ENCODE measurements around the gene TRIM36.

TRIM36 gene, protein sequence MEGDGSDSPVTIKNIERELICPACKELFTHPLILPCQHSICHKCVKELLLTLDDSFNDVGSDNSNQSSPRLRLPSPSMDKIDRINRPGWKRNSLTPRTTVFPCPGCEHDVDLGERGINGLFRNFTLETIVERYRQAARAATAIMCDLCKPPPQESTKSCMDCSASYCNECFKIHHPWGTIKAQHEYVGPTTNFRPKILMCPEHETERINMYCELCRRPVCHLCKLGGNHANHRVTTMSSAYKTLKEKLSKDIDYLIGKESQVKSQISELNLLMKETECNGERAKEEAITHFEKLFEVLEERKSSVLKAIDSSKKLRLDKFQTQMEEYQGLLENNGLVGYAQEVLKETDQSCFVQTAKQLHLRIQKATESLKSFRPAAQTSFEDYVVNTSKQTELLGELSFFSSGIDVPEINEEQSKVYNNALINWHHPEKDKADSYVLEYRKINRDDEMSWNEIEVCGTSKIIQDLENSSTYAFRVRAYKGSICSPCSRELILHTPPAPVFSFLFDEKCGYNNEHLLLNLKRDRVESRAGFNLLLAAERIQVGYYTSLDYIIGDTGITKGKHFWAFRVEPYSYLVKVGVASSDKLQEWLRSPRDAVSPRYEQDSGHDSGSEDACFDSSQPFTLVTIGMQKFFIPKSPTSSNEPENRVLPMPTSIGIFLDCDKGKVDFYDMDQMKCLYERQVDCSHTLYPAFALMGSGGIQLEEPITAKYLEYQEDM

DNA sequence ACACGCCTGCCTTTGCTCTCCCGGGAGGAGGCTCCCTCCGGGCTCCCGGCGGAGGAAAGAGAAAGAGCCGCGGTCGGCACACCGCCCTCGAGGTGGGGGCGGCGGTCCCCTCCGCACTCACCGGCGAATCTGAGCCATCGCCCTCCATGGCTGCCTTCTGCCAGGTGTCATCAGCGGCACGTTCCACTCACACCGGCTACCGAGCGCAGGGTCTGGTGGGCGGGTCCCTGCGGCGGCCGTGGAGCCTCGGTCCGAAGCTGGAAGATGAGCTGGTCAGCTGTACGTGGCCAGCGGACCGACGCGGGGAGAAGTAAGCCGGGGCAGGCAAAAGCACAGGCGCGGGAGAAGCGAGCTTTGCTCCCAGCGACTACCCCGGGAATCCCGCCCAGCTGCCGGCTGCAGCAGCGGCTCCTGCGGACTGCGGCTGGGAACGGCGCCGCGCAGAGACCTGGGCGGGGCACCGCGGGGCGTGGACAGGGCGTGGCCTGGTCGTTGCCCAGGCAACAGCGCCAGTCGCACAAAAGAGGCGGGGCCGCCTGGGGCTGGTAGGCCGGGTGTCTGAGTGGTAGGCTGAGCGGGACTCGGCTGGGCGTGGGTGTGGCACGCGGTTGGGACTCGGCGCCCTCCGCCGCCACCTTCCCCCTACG is at the start of gene TRIM36:
TSS of gene TRIM36 (minus strand) at position 422 of the 647 bp plus-strand sequence. CDS start at position 148, 274 bp downstream.
- peak; percentile 96 for DNase-seq (ENCODE audit: low spot score)

DNA sequence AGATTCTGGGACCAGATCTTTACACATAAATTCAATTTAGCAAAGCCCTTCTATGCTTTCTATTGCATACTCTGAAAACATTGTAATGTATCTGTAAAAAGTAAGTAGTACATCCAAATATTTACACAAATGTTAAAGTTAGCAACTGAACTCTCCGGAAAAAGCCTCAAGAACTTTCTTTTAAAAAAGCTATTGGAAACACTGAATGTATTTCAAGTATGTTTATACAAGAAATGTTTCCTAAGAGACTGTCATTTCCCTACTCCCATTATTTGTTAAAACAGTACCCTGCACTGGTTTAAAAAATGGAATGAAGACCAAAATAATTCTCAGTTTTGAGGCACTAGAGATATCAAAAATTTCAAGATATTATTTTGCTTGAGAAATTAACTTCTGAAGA is 44.8 kb upstream of the TRIM36 start:
- DNase-seq (ENCODE audit: low spot score): no peak

DNA sequence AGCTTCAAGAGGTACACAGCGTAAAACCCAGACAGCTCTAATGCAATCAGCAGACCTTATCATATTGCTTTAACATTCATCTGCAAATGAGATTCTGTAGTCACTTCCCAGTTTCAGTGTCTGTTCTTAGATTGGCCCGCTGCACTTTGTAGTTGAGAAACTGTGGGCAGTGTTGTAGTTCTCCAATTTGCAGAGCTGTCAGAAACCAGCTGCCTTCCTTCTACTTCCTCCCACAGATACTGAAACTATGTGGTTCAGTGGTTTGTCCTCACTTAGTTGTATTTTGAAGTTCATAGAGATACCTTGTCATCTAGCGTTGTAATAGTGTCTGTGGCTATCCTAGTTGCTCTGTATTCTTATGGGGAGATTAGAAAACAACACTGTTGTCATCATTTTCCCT is 39.6 kb upstream of the TRIM36 start:
- DNase-seq (ENCODE audit: low spot score): no peak

DNA sequence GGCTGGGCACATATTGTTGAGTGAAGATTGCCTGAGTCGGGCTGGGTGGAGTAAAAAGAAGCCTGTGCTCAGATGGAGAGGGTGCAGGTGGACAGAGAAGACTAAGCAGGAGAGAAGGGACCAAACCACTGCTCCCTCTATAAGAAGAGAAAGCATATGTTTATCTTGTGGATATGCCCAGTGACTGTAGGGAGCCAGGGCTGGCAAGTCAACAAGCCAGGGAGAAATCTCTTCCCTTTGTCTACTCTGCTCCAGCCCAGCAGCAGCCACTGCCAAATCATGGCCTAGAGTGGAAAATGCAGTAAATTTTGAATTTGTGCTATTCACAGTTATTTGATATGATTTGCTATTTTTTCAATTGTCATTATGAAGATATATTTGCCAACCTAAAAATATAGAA is 33.2 kb upstream of the TRIM36 start:
- DNase-seq (ENCODE audit: low spot score): no peak

DNA sequence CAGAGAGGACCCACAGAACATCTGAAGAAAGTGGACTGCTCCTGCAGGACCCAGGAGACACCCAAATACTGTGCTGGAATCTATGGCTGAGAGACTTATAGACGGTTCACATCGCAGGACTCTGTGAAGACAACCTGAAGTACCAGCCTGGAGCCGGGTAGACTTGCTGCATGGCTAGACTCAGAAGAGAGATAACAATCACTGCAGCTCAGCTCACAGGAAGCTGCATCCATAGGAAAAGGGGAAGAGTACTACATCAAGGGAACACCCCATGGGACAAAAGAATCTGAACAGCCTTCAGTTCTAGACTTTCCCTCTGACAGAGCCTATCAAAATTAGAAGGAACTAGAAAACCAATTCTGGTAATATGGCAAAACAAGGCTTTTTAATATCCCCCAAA is 26.5 kb upstream of the TRIM36 start:
- DNase-seq (ENCODE audit: low spot score): no peak

DNA sequence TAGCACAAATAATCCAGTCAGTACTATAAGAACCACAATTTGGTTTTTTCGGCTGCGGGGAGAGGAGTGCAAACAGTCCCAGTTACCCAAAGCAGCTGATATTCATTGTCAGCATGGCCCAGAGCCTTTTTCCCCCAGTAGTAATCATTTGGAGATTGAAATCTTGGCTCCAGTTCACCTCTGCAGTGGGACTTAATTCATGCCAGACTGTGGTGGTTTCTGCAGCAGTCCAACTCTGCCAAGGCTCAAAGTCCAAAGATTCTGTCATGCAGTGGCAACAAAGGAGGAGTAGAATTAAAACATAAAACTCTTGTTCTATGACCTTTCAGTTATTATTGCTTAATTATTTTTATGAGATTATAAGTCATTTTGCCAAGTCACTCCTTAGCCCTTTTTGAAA is 25.0 kb upstream of the TRIM36 start:
- peak; percentile 65 for DNase-seq (ENCODE audit: low spot score)

DNA sequence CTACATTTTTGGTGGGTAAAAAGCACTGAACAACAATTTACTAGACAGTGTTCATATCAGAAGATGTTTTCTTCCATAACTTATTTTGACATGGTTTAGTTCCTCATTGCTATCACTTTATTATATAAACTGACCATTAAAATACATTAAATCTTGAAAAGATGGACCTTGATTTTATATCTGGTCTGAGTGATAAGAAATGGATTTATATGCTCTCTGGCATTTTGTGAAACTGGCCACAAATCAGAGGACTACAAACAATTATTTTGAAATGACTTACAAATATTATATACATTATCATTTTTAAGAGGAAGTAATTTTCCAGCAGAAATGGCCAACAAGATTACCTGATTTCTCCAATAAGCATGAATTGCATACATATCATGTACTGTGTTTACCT is 23.6 kb upstream of the TRIM36 start:
- DNase-seq (ENCODE audit: low spot score): no peak

DNA sequence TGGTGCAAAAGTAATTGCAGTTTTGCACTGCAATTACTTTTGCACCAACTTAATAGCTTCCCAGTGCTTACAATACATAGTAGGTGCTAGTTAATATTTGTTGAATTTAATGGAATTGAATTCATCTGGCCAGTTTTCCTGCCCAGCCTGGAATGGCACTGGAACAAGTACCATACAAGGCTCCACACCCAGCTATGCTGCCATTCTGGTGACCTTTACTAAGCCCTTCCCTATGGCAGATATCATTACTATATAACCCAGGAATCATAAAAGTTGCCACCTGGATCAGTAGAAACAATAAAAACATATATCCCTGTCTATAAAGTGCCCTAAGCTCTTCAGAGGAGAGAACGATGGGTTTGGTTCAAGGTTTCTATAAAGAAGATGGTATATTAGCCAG is 22.4 kb upstream of the TRIM36 start:
- no peak for DNase-seq (ENCODE audit: low spot score)

DNA sequence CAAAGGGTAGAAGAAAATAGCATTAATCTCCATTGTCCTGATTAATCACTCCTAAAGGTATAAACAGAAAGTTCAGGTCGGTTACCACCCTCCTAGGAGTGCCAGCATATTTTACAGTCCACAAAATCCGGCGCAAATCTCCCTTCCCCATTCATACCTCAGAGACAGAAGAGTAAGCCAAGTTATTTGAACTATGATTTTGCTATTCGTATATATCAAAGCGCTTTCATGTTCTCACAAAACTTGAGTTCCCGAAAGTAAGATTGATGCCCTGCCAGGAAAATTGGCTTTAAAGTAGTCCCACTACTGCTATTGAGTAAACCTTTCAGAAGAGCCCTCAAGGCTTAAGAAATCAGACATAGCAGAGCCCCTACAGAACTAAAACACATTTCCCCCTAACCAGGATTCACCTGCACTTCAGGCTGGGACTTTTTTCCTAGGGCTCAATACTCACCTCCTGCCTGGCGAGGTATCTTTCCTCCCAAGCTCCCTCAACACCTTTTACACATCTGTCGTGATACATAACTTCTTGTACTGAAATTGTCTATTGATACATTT is 21.8 kb upstream of the TRIM36 start:
- DNase-seq (ENCODE audit: low spot score): no peak

DNA sequence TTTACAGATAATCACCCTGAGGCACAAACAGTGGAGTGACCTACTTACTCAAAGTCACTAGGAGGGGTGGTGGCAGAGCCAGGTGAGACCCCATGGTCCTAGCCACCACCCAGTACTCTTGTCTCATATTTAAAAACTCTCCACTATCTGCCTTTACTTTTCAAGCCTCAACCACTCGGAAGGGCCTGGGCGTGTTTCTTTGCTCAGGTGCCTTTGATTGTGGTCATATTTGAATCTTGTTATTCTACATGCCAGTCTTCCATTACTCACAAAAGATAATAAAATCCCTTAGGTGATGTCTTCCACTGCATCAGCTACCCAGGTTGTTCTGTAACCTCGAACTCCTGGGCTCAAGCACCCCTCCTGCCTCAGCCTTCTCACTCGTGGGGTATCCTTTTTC is 20.7 kb upstream of the TRIM36 start:
- no peak for DNase-seq (ENCODE audit: low spot score)

DNA sequence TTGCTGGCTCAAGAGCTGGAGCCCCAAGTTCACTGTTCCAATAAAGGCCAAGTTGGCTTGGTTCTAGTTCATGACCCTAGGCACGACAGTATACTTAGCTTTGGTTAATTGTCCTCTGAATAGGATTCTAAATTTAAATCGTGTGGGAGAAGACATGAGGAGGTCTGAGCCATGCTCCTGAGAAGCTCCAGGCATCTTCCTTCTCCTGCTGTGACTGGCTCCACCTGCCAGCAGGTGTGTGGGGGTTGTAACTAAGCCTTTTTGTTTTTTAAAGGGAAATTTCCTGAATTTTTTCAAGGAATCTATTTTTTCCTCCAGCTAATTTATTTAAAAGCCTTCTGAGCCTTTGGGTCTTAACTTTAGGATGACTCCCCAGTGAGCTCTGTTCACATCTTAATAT is 20.2 kb upstream of the TRIM36 start:
- DNase-seq (ENCODE audit: low spot score): no peak

DNA sequence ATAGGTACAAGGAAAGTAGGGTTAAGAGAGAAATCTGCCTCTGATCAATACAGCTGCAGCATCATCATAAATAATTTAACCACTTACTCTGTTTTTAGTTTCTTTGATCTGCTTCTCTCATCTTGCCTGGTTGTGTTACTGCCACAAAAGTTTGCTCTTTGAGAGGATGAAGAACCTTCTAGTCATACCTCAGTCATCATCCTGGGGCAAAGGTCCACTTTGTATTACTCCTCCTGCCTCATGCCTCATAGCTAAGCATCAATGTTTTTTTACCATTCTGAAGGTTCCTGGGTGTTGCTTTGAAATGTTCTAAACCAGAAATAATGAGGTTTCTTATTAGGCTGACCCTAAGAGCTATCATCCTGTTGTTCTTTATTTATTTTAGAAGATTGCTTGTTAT is 17.1 kb upstream of the TRIM36 start:
- no peak for DNase-seq (ENCODE audit: low spot score)

DNA sequence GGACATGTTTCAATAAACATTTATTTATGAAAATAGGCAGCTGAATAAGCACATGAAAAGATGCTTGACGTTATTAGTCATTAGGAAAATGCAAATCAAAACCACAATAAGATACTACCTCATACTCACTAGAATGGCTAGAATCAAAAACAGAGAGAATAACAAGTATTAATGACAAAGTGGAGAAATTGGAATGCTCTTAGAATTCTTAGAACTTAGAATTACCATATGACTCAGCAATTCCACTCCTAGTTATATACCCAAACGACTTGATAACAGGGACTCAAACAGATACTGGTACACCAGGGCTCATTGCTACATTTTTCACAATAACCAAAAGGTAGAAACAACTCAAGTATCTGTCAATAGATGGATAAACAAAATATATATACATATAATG is 15.1 kb upstream of the TRIM36 start:
- no peak for DNase-seq (ENCODE audit: low spot score)

DNA sequence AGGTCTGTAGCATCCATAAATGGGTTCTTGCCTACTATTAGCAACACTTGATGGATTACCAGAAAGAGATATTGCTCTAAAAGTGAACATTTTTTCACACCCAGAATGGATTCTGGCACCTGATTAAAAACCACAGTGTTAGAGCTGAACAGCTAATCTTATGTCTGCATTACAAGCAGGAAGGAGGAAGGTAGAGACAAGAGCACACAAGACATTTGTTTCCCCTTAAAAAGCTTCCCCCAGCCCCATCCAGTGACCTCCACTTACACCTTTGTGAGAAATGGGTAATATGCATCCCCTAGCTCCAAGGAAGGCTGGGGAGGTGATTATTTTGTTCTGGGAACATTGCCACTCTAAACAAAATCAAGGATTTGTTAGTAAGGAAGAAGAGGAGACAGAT is 12.0 kb upstream of the TRIM36 start:
- no peak for DNase-seq (ENCODE audit: low spot score)

DNA sequence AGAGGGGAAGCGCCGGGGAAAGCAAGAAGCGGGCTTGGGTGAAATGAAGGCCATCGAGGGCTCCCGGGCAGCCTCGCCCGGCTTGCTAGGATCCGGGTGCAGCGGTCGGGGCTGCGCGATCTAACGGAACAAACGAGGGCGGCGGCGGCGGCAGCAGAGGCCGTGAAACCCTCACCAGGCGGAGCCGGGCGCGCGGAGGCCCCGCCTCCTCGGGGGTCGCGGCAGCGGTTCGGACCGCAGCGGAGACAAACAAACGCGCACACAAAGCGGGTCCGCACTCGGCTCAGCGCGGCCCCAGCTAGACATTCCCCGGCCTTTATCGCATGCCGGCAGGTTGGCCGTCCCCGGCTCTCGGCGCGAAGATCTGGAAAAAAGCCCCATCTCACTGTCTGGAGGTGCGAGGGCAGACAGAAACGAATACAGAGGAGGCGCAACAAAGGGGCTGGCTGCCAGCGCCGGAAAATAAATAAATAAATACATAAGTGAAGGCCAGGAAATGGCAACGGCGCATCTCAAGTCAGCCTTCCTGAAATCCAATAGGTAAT is 10.5 kb upstream of the TRIM36 start:
- peak; percentile 42 for DNase-seq (ENCODE audit: low spot score)

DNA sequence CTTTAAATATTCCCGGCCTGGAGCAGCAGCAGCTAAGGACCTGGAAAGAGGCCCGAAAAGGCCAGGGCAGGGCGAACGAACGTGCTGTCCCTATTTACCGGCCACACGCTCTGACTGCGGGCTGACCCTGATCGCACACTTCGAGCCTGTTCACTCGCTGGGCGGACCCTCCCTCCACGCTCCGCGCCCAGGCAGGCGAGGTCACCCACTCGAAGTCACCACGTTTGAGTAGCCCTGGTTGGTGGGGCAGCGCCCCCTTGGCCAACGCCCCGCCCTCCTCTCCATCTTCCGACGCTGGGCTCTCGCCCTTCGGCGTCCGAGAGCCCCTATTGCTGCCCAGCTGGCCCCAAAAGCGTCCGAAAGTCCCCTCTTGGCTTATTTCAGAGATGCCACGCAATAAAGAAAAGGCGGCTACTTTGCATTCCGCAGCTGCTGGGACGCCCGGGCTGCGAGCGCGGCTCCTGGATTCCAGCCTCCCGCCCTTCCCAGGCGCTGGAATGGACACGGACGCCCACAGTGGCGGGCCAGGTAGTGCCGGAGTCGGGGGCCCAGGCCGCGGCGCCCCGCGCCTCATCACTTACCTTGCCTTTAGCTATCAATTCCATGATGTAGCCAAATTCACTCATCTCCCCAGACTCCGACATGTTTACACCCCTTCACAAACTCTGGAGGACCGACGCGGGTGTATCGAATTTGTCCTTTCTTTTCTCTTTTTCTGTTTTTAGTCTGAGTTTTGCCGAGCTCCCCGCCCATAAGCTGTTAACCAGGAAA is 9.9 kb upstream of the TRIM36 start:
- DNase-seq (ENCODE audit: low spot score): peak; percentile 38

DNA sequence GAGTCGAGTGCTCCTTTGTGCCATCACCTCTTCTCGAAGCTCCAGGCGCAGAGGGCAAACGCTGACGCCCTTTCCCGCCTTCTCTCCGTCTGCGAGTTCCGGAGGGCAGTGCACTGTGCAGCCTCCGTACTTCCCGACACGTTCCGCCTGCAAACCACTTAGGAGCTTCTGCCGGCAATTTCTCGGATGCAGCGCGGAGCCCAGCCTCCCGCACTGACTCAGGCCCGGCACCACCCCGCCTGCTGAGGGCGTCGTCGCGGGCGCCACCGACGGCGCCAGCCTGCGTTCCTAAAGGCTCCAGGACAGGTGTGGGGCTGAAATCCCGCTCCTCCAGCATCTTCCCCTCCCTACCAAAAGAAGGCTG is 9.3 kb upstream of the TRIM36 start:
- DNase-seq (ENCODE audit: low spot score): no peak

DNA sequence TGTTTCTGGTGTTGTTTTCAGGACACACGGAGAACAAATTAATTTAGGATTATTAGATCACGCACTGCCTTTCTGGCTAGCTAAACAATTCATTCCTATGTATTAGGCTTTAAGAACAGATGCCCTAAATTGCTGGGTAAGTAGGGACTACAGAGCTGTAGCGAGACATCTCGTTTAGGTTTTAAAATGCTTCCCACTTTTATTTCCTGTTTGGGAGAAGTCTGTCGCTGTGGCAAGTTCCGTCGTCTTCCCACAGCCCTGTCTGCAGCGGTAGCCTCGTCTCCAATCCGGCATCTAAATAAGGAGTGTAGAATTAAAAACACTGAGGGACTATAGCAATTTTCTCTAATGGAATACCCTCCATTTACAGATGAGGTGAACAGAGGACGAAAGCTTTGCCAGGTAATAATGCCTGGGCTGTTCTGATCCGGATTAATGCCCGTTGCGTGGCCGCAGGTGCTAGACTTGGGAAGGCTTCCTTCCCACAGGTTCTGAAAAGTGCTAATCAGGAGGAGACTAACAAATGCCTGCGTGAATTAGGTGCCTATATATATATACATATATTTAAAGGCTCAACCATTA is 1.3 kb upstream of the TRIM36 start:
- DNase-seq (ENCODE audit: low spot score): no peak

DNA sequence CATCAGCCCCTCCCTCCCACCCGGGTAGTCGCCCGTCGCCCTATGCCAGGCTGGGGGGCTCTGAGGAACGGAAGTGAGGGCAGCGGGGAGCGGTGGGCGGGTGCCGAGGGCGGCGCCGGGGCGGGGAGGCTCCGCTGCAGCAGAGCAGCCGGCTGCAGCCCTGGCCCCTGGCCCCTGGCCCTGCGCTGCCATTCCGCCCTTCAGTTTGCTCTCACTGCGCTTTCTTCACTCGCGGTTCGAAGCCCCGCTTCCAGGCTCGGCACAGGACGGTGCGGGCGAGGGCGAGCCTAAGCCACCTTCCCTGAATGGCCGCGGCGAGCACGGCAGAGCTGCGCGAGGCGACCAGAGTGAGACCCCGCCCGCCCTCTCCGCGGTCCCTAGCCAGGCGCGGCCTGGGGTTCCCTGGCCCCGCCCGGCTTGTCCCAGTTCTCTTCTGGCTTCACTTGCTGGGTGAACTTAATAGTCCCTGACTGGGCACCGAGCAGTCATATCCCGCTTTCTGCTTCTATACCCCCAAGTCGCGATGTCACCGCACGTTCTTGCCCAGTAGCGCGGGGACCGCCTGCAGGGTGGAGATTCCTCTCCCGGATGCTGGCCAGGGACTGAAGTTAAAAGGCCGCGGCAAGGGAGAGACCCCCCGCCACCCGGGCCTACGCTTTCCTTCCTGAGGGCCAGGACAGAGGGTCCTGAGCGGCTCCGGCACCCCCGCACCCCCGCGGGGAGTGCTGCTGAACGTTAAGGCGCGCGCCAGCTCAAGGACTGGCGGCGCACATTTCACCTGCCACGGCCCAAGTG is 623 bp upstream of the TRIM36 start:
- DNase-seq (ENCODE audit: low spot score): no peak

DNA sequence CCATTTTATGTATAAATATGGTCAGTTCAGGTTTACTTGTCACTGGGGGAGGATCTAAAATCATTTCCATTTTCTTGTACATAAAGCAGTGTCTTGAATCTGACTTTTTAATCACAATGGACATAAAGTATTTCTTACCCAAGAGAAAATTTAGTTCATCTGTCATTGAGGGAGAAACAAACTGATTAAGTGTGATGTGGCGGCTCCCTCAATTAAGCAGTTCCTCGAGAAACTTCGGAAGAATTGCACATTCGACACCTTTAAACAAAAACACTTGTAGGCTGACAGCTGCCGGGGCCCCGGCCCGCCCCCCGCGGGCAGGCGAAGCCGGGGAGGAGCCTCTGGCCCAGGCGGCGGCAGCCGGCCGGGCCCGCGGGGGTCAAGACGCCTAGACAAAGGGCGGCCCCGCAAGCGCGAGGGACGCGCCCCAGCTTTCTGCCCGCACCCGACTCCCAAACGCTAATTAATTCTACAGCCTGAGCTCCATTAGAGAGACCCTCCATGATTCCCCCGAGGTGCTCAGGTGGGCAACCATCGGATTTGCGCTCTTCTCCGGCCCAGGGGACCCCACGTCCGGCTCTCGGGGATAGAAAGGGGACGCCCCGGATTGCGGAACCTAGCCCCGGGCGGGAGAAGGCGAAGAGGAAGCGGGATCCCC is 750 bp downstream of the TRIM36 start:
- DNase-seq (ENCODE audit: low spot score): peak; percentile 27

Measured in AG20443 (cell line).